Central memory CD8-positive, alpha-beta T cell (primary cell): Measurements from ENCODE around the gene SERPINB4.

Experiments
- ATAC-seq: fragments of 150-1000 bp; cut with Tn5 transposase; replicated peaks from 2 replicates; pipeline ENCODE4 v1.10.0; 2022; ENCODE audit warnings: mild to moderate bottlenecking, moderate FRiP score, moderate number of reproducible peaks; ENCODE audit not compliant: poor library complexity, severe bottlenecking; ENCODE audit errors: extremely low read depth
- DNase-seq, 2 donors: peaks; one replicate each; pipeline ENCODE4 v3.0.0; 2021; ENCODE audit warnings: low spot score in 2 of 2
- H3K27ac Mint-ChIP-seq: one replicate; pipeline ENCODE4 v1.8.0; 2022; ENCODE audit warnings: low read depth, mild to moderate bottlenecking, moderate library complexity, mixed read lengths
- H3K27me3 Mint-ChIP-seq: one replicate; pipeline ENCODE4 v1.8.0; 2022; ENCODE audit warnings: mixed read lengths
- H3K36me3 Mint-ChIP-seq: one replicate; pipeline ENCODE4 v1.8.0; 2022; ENCODE audit warnings: mild to moderate bottlenecking, moderate library complexity, mixed read lengths; ENCODE audit not compliant: insufficient read depth
- H3K4me1 Mint-ChIP-seq: one replicate; pipeline ENCODE4 v1.8.0; 2022; ENCODE audit warnings: mixed read lengths
- H3K4me3 Mint-ChIP-seq: one replicate; pipeline ENCODE4 v1.8.0; 2022; ENCODE audit warnings: mild to moderate bottlenecking, moderate library complexity, mixed read lengths
- H3K9me3 Mint-ChIP-seq: one replicate; pipeline ENCODE4 v1.8.0; 2022; ENCODE audit warnings: mixed read lengths

SERPINB4 gene

GRCh38 chr18:63617049-63617914 is 26.8 kb downstream of the SERPINB4 start:
- ATAC-seq (no peak), DNase-seq (no peak)
- no peak overlapping the region for H3K27ac Mint-ChIP-seq
- no peaks in the 10 kb centered on the region for H3K9me3 Mint-ChIP-seq
- no peak overlapping the region for H3K4me3 Mint-ChIP-seq
- peaks cover 1% of the 10 kb centered on the region for H3K36me3 Mint-ChIP-seq
- peaks cover 18% of the 10 kb centered on the region for H3K27me3 Mint-ChIP-seq
- H3K4me1 Mint-ChIP-seq: no peaks in the 10 kb centered on the region

- peaks cover 36% of the 10 kb centered on the region for H3K27me3 Mint-ChIP-seq
- H3K36me3 Mint-ChIP-seq: peaks cover 1% of the 10 kb centered on the region
- DNase-seq (no peak), ATAC-seq (no peak)
- no peaks in the 10 kb centered on the region for H3K9me3 Mint-ChIP-seq
- H3K27ac Mint-ChIP-seq: no peak overlapping the region
- H3K4me3 Mint-ChIP-seq: no peak overlapping the region
- H3K4me1 Mint-ChIP-seq: no peaks in the 10 kb centered on the region
Measured at GRCh38 chr18:63613420-63613819, 30.6 kb downstream of the SERPINB4 start.

- Mint-ChIP-seq H3K27me3 (peaks cover 30% of the 10 kb centered on the region), H3K9me3 (no peaks in the 10 kb centered on the region), H3K36me3 (no peaks in the 10 kb centered on the region), H3K4me3 (no peak overlapping the region), H3K4me1 (no peaks in the 10 kb centered on the region), H3K27ac (no peak overlapping the region)
- DNase-seq (no peak), ATAC-seq (no peak)
Measured at GRCh38 chr18:63606526-63606925, 37.5 kb downstream of the SERPINB4 start.

- Mint-ChIP-seq H3K4me3 (no peak overlapping the region), H3K27me3 (peaks cover 14% of the 10 kb centered on the region), H3K4me1 (no peaks in the 10 kb centered on the region), H3K27ac (no peak overlapping the region), H3K36me3 (no peaks in the 10 kb centered on the region), H3K9me3 (no peaks in the 10 kb centered on the region)
- ATAC-seq (no peak), DNase-seq (no peak)
Measured at GRCh38 chr18:63604791-63605567, 39.1 kb downstream of the SERPINB4 start.

GRCh38 chr18:63603772-63604171 is 40.3 kb downstream of the SERPINB4 start:
- Mint-ChIP-seq H3K4me3 (no peak overlapping the region), H3K9me3 (no peaks in the 10 kb centered on the region), H3K36me3 (no peaks in the 10 kb centered on the region), H3K27ac (no peak overlapping the region), H3K4me1 (no peaks in the 10 kb centered on the region), H3K27me3 (peaks cover 12% of the 10 kb centered on the region)
- no peak for ATAC-seq
- DNase-seq: no peak

- Mint-ChIP-seq H3K4me3 (no peak overlapping the region), H3K4me1 (no peaks in the 10 kb centered on the region), H3K36me3 (no peaks in the 10 kb centered on the region), H3K27me3 (peaks cover 12% of the 10 kb centered on the region), H3K27ac (no peak overlapping the region), H3K9me3 (no peaks in the 10 kb centered on the region)
- no peak for DNase-seq
- no peak for ATAC-seq
Measured at GRCh38 chr18:63603355-63603754, 40.7 kb downstream of the SERPINB4 start.

- Mint-ChIP-seq H3K9me3 (no peaks in the 10 kb centered on the region), H3K36me3 (no peaks in the 10 kb centered on the region), H3K27ac (no peak overlapping the region), H3K4me1 (no peaks in the 10 kb centered on the region), H3K4me3 (no peak overlapping the region), H3K27me3 (peaks cover 11% of the 10 kb centered on the region)
- ATAC-seq (no peak), DNase-seq (no peak)
Measured at GRCh38 chr18:63596964-63597363, 47.1 kb downstream of the SERPINB4 start.

GRCh38 chr18:63592471-63592870 is 51.6 kb downstream of the SERPINB4 start:
- Mint-ChIP-seq H3K4me3 (no peak overlapping the region), H3K9me3 (no peaks in the 10 kb centered on the region), H3K27ac (no peak overlapping the region), H3K27me3 (peaks cover 19% of the 10 kb centered on the region), H3K4me1 (no peaks in the 10 kb centered on the region), H3K36me3 (no peaks in the 10 kb centered on the region)
- no peak for ATAC-seq
- DNase-seq: no peak

- no peak overlapping the region for H3K4me3 Mint-ChIP-seq
- H3K27me3 Mint-ChIP-seq: peaks cover 19% of the 10 kb centered on the region
- no peak overlapping the region for H3K27ac Mint-ChIP-seq
- H3K4me1 Mint-ChIP-seq: no peaks in the 10 kb centered on the region
- DNase-seq (no peak), ATAC-seq (no peak)
- no peaks in the 10 kb centered on the region for H3K9me3 Mint-ChIP-seq
- H3K36me3 Mint-ChIP-seq: no peaks in the 10 kb centered on the region
Measured at GRCh38 chr18:63591725-63592124, 52.3 kb downstream of the SERPINB4 start.

- Mint-ChIP-seq H3K27ac (no peak overlapping the region), H3K9me3 (no peaks in the 10 kb centered on the region), H3K27me3 (peaks cover 22% of the 10 kb centered on the region), H3K4me3 (no peak overlapping the region), H3K36me3 (no peaks in the 10 kb centered on the region), H3K4me1 (no peaks in the 10 kb centered on the region)
- DNase-seq (no peak), ATAC-seq (no peak)
Measured at GRCh38 chr18:63590966-63591695, 52.9 kb downstream of the SERPINB4 start.

- ATAC-seq (no peak), DNase-seq (no peak)
- no peak overlapping the region for H3K27ac Mint-ChIP-seq
- peaks cover 30% of the 10 kb centered on the region for H3K27me3 Mint-ChIP-seq
- H3K36me3 Mint-ChIP-seq: peaks cover 2% of the 10 kb centered on the region
- no peaks in the 10 kb centered on the region for H3K4me1 Mint-ChIP-seq
- no peak overlapping the region for H3K4me3 Mint-ChIP-seq
- no peaks in the 10 kb centered on the region for H3K9me3 Mint-ChIP-seq
Measured at GRCh38 chr18:63590373-63590772, 53.7 kb downstream of the SERPINB4 start.

- no peak for DNase-seq
- H3K9me3 Mint-ChIP-seq: no peaks in the 10 kb centered on the region
- ATAC-seq: no peak
- peaks cover 43% of the 10 kb centered on the region for H3K27me3 Mint-ChIP-seq
- no peak overlapping the region for H3K4me3 Mint-ChIP-seq
- no peaks in the 10 kb centered on the region for H3K4me1 Mint-ChIP-seq
- H3K36me3 Mint-ChIP-seq: peaks cover 2% of the 10 kb centered on the region
- no peak overlapping the region for H3K27ac Mint-ChIP-seq
Measured at GRCh38 chr18:63588909-63589308, 55.1 kb downstream of the SERPINB4 start.
